NCI-H1092 (cell line): ENCODE results near the gene HES2.
"Not testable (repeated sequence)": the region's sequence is repeated elsewhere in the genome, so short reads cannot be mapped to it uniquely, and the experiment has no call there.

Source experiments
- DNase-seq: peaks from one replicate; lab custom pipeline; 2025; lab: John Stamatoyannopoulos, UW

HES2 gene

DNA sequence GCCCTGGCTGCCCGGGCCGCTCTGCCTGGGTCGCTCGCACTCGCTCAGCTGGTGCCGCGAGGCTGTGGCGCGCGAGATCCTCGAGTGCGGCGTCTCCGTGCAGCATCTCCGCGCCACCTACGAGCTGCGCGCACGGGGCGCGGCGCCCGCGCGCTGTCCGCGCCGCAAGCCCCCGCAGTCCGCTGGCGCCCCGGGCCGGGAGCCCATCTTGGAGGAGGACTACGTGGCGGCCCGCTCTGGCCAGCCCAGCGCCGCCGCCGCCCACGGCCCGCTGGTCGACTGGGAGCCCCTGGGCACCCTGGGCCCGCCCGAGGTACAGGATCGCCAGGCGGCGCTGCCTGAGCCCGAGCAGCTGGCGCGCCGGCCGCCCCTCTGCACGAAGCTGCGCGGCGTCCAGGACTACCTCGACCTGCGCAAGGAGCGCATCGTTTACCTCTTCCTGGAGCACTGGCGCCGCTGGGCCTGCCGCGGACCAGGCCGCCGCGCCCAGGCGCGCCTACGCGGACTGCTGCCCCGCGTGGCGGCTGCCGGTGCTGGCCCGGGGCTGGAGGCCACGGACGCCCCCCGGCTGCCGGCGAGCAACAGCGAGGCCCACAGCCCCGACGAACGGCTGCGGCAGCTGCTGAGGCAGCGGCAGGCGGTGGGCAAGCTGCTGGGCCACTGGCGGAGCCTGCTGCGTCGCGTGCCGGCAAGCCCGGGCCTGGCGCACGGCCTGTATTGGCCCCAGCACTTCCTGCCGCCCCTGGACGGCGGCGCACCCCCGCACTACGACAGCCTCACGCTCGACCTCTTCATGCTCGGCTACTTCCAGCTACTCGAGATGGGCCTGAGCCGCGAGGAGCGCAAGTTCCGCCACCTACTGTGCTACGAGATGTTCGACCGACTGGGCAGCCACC lies 35.4 kb upstream of the HES2 start:
- DNase-seq, result no peak

DNA sequence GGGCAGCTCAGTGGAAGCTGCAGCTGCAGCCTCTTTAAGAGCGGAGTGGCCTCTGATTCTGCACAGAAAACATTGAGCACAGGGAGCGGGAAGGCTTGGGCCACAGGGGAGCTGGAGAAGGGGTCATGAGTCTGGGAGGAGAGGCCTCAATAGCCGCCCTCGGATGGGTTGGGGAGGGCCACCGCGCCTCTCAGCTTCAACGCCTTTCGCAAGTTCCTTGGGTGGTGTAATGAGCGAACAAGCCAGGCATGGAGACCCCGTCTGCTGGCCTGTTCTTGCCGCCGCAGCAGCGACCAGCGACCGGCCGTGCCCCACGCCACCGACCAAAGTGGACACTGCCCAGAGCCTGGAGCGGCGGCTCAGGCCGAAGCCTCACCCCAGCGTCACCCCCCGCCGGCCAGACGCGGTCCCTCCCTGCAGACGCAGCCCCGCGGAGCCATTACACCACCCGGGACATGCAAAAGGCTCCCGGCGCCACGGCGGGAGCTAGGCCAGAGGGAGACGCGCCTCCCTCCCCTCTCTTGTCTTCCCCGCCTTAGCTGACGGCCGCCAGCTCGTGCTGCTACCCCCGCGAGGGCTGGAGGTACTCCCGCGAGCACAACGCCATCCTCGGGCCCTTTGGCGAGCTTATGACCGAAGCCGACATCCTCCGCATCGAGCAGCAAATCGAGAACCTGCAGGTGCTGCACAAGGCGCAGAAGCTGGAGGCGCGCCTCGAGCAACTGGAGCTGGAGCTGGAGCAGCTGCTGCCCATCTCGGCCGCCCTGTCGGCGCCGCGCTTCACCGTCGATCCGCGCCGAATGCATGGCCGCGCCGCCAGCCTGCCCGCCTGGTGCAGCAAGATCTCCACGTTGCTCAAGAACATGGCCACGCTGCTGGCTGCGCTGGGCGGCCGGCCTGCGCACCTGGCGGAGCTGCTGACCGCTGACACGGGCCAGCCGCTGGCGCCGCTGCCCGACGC lies 34.5 kb upstream of the HES2 start:
- not testable (repeated sequence) for DNase-seq

DNA sequence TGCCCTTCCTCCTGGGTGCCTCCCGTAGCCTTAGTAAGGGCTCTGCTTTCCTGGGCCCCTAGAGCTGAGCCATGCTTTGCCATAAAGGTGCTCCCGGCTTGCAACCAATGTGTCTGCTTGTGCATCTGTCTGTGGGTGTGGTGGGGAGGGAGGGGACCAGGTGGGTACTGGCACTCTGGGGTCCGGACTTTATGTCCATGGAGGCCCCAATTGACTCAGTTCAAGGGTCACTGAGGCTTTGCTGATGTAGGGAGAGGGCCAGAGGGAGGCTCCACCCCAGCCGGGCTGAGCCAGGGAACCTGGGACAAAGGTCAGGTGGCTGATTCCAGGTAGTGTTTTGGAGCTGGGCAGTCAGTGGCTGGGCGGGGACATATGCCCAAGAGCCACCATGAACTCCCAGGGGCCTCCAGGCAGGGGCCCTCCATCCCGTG lies 31.2 kb upstream of the HES2 start:
- DNase-seq, result no peak

DNA sequence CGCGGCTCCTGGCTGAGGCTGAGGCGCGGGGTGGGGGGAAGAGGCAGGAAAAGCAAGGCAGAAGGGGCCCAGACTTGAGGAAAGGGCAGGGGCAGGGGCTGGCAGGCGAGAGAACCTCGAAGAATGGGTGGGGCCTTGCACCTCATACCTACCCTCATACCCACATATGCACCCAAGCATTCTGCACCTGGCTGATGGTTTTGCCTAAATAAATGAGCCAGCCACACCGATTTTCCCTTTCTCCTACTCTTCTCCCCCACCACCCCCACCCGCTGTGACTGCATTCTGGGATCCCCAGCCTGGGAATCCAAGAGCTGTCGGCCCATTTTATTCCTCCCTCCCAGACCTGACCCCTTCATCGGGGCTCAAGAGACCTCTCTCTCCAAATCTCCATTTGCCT lies 30.8 kb upstream of the HES2 start:
- DNase-seq, result not testable (repeated sequence)

DNA sequence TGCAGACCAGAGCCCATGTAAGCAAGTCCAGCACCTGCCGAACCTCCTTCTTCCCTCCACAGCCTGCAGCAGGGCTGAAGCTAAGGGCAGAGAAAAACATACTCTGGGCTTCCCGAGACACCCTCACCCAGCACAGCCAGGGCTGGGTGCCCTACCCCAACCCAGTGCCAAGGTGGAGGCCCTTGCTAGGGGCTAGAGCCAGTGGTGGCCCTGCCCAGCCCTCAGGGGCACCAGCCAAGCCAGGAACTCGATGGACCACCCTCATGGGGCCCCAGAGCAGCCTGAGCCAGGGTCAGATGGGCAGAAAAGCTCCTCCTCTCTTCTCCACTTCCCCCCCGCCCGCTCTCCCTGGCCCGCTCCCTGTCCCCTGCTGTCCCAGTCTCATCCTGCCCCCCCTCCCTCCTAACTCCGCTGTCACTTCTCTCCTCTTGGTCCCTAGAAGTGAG lies 30.3 kb upstream of the HES2 start:
- DNase-seq, result no peak

DNA sequence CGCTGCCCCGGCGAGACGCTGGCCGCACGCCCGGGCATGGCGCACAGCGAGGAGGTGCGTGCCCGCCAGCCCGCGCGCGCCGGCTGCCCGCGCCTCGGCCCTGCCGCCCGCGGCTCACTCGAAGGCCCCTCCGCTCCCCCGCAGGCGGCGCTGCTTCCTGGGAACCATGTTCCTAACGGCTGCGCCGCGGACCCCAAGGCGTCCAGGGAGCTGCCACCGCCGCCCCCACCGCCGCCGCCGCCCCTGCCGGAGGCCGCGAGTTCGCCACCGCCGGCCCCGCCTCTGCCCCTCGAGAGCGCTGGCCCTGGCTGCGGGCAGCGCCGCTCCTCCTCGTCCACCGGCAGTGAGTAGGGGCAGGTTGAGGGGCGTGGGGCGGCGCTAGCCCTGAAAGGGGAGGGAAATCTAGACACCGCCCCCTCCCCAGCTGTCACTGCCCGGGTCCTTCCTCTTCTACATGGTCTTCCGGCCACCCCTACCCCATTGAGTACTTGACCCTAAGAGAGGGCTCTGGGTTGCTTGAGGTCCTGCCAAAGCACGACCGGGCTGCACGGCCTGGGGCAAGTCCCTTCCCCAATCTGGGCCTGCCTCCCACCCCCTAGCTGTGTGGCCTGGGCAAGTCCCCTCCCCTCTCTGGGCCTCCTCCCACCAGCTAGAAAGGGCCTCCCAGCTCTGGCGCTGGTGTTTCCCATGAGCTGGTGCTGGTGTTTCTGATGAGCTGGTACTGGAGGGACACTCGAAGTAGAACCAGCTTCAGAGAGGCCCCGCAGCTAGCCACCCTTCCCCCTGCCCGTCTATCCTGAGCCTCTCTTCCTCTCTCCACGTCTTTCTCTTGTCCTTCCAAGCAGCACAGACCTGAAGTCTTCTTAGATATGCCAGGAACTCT lies 29.3 kb upstream of the HES2 start:
- DNase-seq, result peak; percentile 93

DNA sequence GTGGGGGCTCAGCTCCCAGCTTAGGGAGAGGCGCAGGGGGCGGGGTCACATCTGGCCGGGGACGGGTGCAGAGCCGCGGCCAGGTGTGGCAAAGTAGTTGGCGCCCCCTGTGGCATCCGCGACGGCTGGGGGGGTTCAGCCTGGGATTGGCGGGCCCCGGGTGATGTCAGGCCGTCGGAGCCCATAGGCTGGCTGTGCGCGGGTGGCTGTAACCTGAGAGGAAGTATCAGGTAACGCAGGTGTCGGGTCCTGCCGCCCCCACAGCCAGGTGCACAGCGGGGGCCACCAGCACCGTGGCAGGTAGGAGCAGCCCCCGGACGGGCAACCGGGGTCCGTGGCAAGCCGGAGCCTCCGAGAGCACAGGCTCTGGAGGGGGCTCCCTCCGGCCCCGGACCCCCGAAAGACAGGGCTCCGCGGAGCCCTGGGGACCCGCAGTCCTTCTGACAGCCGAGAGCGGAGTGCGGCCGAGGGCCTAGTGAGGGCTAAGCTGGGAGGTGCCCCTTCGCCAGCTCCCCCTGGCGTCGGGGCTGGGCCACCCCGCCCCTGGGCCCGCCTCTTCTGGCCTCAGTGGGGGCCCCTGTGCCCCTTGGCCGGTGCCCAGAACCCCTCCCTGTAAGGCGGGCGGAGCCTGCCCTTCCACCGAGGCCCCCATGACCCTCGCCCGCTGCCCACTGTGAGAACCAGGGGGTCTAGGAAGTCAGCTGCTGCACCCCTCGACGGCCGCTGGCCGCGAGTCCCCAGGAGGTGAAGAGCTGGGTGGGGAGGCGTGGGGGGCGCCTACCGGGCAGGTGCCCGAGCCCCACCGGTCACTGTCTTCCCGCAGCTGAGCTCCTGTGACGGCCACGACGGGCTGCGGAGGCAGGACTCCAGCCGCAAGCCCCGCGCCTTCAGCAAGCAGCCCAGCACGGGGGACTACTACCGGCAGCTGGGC lies 28.4 kb upstream of the HES2 start:
- DNase-seq, result no peak

DNA sequence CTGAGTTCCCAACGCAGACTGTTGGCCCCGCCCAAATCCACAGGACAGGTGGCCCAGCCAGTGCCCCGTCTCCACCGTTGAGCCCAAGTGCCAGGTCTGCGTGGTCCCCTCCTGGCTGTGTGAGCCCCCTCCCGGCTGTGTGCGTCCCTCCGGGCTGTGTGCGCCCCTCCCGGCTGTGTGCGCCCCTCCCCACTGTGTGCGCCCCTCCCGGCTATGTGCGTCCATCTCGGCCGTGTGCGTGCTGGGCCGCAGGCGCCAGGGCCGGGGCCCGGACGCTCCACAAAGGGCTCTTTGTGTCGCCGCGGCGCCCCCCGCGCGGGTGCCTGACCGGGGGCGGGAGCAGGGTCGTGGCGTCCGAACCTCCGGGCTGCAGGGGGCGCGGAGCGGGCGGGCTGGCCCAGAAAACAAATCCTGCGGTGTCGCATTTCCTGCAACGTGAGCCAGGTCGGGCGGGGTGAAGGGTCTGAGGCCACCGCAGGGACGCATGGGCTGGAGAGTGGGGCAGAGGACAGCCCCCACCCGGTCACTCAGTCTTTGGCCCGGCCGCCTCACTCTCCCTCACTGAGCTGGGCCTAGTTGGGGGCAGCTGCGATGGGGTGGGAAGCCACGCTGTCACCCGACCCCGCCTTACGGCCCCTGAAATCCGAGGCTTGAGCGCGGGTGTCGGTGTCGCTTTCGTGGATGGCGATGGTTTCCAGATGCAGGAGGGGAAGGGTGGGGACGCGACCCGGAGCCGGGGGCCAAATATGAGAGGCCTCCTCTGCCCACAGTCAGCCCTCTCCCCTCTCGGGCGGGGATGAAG lies 27.5 kb upstream of the HES2 start:
- DNase-seq, result no peak

DNA sequence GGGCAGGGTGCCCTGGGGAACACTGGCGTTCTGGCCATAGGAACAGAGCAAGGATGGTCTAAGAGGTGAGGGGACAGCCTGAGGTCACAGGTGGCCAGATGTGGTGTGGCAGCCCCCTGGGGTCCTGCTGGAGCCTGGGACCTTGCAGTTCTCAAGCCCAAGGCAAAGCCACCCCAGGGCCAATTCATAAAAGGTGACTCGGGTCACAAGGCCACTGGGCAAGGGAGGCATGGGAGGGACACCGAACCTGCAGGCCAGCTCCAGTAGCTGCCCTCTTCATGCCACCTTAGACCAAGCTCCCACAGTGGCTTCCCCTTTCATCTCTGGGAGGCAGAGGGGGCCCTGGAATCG lies 26.9 kb upstream of the HES2 start:
- no peak for DNase-seq

DNA sequence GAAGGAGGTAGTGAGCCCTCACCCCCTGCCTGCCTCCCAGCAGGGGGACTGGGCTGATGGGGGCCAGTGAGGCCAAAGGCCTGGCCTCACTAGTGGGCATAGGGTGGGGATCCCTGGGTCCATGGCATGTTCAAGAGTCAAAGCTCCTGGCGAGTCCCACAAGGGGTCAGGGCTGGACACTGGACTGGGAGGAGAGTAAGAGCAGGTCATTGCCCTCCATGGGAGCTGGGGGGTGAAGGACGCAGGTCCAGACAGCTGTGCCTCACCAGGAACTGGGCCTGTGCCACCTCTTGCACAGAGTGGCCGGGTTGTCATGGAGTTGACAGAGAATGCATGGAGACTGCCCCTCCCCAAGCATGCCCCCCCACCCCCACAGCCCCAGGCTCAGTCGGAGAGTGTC lies 26.2 kb upstream of the HES2 start:
- DNase-seq, result not testable (repeated sequence)

DNA sequence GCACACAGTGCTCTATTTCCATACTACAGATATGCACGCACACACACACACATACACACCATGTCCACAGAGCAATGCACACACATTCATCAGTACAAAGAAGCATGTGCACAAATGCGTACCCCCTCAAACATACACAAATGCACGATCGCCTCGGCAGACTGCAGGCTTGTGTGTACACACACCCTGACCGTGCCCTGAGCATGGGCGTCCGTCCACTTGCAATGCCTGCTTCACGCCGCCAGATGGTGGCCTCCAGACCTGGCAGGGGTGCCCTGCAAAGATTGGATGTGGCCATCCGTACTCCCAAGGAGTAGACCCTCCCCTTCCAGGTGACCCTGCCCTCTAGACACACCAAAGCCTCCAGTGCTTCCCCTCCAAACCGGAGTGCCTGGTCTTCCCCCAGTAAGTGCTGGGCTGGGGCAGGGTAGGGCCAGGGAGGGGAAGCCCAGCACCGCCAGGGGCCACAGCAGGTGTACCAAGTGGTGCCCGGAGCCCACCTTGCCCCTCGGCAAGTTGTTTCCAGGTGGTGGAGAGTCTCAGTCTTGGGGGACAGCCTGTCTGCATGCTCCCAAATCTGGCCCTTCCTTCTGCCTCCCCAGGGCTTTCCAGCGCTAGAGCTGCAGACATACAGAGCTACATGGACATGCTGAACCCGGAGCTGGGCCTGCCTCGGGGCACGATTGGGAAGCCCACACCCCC lies 25.5 kb upstream of the HES2 start:
- DNase-seq, result no peak

DNA sequence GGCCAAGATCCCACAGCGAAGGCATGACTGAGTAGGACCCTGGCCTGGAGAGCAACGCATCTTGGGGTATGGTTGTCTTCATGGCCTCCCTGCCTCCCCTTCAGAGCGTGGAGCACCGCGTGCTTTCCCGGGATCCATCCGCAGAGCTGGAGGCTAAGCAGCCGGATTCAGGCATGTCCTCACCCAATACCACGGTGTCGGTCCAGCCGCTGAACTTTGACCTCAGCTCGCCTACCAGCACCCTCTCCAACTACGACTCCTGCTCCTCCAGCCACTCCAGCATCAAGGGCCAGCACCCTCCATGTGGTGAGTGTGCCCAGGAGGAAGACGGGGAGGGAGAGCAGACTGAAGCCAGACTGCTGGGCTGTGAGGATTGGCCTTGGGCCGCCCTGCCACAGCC lies 24.7 kb upstream of the HES2 start:
- no peak for DNase-seq

DNA sequence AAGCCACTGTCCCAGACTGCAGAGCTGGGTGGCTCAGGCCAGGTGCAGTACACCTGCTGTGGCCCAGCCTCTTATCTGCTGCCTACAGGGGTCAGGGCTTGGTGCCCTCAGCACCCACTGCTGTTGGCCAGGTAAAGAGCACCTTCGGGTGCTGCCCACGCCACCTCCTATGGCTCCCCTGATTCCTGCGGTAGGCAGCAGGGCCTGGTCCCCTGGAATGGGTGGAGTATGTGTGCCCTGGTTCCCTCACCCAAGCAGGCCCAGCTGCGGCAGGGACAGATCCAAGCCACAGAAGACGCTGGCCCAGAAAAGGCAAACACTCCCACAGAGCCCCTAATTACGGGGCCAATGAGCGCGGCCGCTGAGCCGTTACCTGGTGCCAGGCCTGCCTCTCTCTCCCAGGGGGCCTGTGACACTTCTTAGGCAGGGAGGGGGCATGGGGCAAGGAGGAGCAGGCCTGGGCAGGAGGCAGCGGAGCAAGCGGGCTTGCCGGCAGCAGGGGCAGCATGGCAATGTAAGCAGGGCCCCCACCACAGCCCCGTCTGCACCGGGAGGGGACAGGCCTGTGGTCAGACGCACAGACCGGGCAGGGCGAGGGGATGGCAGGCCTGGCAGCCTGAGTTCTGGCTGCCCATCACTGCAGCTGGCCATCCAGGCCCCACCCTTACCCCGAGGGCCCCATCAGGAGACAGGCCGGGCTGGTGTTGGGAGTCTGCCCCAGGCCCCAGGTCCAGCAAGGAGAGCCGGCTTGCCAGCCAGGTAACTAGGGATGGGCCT lies 23.8 kb upstream of the HES2 start:
- DNase-seq, result no peak

DNA sequence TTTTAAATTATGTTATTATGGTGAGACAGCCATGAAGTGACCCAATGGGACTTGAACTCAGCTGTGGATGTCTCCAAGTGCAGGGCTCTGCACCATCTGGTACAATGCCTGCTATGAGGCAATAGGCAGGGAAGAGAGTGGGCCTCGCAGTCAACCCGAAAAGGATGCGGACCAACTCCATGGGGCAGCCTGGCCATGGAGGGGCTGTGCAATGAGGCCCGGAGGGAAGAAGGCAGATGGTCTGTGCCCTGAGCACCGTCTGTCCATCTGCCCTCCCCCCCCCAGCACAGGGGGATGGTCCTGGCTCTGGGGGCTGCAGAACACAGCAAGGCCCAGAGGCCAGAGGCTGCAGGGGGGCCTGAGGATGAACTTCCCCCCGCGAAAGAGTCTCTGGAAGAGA lies 21.9 kb upstream of the HES2 start:
- no peak for DNase-seq

DNA sequence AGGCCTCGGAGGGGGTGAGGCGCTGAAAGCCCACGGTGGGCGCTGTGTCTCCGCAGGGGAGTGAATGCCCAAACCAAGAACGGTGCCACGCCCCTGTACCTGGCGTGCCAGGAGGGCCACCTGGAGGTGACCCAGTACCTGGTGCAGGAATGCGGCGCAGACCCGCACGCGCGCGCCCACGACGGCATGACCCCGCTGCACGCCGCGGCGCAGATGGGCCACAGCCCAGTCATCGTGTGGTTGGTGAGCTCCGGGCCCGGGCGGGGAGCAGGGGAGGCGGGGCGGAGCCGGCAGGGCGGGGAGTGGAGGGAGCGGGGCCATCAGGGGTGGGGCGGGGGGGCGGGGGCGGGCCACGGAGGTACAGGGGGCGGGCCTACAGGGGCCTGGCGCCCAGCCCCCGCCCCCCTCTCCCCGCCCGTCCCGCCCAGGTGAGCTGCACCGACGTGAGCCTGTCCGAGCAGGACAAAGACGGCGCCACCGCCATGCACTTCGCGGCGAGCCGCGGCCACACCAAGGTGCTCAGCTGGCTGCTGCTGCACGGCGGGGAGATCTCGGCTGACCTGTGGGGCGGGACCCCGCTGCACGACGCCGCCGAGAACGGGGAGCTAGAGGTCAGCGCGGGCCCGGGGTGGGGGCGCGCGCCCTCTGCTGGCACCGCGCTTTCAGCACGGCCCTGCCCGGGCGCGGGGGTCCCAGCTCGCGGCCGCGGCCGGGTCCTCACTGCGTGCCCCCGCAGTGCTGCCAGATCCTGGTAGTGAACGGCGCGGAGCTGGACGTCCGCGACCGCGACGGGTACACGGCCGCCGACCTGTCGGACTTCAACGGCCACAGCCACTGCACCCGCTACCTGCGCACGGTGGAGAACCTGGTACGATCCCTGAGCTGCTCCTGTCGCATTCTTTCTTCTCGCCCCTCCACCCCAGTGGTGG lies 20.7 kb upstream of the HES2 start:
- no peak for DNase-seq

DNA sequence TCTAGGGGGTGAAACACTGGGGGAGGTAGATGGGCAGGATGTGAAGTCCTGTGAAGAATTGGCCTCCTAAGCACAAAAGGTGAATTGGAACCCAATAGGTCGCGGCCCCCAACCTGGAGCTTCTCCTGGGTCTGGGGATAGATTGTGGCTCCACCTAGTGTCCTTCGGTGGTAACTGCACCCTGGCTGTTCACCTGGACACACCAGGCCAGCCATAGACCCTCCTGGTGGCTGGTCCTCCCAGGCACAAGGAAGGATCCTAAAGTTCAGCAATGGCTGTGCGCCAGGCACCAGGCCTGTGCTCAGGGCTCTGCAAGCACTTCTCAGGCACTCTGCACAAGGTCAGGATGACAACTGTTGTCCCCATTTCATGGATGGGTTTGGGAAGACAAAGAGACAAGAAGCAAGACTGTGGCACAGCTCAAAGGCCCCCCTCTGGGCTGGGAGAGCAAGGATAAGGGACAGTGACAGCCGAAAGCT lies 18.4 kb upstream of the HES2 start:
- peak; percentile 90 for DNase-seq

DNA sequence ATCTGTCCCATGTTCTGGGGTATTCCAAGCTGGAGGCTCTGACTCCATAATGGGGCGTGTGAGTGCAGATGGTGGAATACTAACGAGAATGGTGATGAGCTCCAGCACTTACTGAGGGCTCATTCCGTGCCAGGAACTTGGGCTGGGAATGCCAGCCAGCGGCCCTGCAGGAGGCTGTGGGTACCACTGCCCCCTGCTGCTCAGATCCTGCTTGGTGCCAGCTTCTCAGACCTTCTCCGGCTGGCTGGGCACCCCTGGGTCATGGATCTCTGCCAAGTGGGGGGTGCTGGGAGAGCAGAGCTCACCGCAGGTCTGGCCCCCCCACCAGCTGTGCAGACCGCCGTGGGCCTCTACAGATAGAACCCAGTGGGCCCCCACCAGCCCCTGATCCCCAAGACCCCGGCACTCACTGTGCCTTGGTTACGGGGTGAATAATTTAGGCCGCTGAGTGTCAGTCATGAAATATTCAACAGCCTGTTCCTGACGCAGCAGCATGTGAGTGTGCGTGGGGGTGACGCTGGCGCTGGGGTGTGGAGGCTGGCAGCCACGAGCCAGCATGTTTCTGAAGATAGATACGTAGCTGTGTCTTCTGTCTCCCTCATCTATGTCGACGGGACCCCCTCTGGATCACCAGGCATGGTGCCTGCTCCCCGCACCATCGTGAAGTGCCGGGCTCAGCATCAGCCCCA lies 17.4 kb upstream of the HES2 start:
- DNase-seq, result peak; percentile 90
